ENCODE data around the gene GPC6. TPM values are rescaled to one million over a fixed set of nuclear protein-coding genes. Genes with fewer than 3 reads are reported as not detected.

GPC6 gene
- polyA plus RNA-seq, 1 donor from 2014 or later: 9.0 TPM

DNA sequence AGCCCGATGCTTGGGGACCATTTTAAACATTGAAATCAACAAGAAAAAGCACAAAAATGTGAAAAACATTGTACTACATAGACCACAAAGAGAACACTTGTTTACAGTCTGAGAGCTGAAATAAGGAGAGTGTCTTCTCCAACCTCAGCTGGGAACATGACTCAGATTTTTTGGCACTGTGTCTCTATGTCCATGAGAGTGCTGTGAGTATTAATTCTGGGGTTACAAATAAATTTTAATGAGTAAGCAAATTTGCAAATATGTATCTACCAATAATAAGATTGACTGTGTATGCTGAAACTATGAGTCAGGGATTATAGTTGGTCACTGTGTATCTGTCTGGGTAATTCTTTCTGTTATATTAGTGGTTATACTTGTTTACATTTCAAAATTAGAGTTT is 1078.9 kb downstream of the GPC6 start:
- no peak overlapping the region for H2AFZ ChIP-seq (ENCODE audit: low read depth, low read length)
- H3K4me2 ChIP-seq (ENCODE audit: low read length): no peak overlapping the region
- H3K36me3 ChIP-seq (ENCODE audit: insufficient read depth, low read length): no peaks in the 10 kb centered on the region
- no peak overlapping the region for H3K9ac ChIP-seq (ENCODE audit: low read length)
- H3K4me3 ChIP-seq (ENCODE audit: low read length): no peak overlapping the region
- H3K79me2 ChIP-seq (replicated peaks; ENCODE audit: insufficient read depth, low read length): no peaks in the 10 kb centered on the region
- no peaks in the 10 kb centered on the region for H3K9me2 ChIP-seq (ENCODE audit: insufficient read depth, low read length)
- no peaks in the 10 kb centered on the region for H3K9me3 ChIP-seq (ENCODE audit: low read length)
- H3F3A ChIP-seq (ENCODE audit: insufficient read depth, low read length, poor library complexity, severe bottlenecking): no peaks in the 10 kb centered on the region
- H4K20me1 ChIP-seq (ENCODE audit: insufficient read depth): no peaks in the 10 kb centered on the region
- H3K27me3 ChIP-seq (ENCODE audit: insufficient read depth, low read depth, low read length): no peaks in the 10 kb centered on the region
- H3K27ac ChIP-seq (ENCODE audit: low read length): no peak overlapping the region
- TF ChIP-seq, protein P1, sequence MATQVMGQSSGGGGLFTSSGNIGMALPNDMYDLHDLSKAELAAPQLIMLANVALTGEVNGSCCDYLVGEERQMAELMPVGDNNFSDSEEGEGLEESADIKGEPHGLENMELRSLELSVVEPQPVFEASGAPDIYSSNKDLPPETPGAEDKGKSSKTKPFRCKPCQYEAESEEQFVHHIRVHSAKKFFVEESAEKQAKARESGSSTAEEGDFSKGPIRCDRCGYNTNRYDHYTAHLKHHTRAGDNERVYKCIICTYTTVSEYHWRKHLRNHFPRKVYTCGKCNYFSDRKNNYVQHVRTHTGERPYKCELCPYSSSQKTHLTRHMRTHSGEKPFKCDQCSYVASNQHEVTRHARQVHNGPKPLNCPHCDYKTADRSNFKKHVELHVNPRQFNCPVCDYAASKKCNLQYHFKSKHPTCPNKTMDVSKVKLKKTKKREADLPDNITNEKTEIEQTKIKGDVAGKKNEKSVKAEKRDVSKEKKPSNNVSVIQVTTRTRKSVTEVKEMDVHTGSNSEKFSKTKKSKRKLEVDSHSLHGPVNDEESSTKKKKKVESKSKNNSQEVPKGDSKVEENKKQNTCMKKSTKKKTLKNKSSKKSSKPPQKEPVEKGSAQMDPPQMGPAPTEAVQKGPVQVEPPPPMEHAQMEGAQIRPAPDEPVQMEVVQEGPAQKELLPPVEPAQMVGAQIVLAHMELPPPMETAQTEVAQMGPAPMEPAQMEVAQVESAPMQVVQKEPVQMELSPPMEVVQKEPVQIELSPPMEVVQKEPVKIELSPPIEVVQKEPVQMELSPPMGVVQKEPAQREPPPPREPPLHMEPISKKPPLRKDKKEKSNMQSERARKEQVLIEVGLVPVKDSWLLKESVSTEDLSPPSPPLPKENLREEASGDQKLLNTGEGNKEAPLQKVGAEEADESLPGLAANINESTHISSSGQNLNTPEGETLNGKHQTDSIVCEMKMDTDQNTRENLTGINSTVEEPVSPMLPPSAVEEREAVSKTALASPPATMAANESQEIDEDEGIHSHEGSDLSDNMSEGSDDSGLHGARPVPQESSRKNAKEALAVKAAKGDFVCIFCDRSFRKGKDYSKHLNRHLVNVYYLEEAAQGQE (IDR thresholded peaks at IDR 0.05; ENCODE audit: borderline replicate concordance): no peak
- TF ChIP-seq POLR2AphosphoS5 (IDR thresholded peaks at IDR 0.05): no peak
- no peak for TF ChIP-seq RAD21 (conservative IDR thresholded peaks at IDR 0.05)
- TF ChIP-seq EP300 (conservative IDR thresholded peaks at IDR 0.05; ENCODE audit: poor library complexity, severe bottlenecking): no peak
- TF ChIP-seq SMC3 (conservative IDR thresholded peaks at IDR 0.05; ENCODE audit: poor library complexity): no peak
- TF ChIP-seq, protein P2, sequence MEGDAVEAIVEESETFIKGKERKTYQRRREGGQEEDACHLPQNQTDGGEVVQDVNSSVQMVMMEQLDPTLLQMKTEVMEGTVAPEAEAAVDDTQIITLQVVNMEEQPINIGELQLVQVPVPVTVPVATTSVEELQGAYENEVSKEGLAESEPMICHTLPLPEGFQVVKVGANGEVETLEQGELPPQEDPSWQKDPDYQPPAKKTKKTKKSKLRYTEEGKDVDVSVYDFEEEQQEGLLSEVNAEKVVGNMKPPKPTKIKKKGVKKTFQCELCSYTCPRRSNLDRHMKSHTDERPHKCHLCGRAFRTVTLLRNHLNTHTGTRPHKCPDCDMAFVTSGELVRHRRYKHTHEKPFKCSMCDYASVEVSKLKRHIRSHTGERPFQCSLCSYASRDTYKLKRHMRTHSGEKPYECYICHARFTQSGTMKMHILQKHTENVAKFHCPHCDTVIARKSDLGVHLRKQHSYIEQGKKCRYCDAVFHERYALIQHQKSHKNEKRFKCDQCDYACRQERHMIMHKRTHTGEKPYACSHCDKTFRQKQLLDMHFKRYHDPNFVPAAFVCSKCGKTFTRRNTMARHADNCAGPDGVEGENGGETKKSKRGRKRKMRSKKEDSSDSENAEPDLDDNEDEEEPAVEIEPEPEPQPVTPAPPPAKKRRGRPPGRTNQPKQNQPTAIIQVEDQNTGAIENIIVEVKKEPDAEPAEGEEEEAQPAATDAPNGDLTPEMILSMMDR (IDR thresholded peaks at IDR 0.05; ENCODE audit: poor library complexity, severe bottlenecking): no peak
- no peak for TF ChIP-seq EZH2 (IDR thresholded peaks at IDR 0.05; ENCODE audit: borderline replicate concordance, insufficient read depth, low read length, poor library complexity, severe bottlenecking)
- TF ChIP-seq TAF1 (IDR thresholded peaks at IDR 0.05; ENCODE audit: low read depth): no peak
- TF ChIP-seq MXI1 (conservative IDR thresholded peaks at IDR 0.05; ENCODE audit: poor library complexity, severe bottlenecking): no peak

GRCh38 chr13:94305934-94306333 is 1079.3 kb downstream of the GPC6 start:
- H3K27ac ChIP-seq (ENCODE audit: low read length): no peak overlapping the region
- no peaks in the 10 kb centered on the region for H3K36me3 ChIP-seq (ENCODE audit: insufficient read depth, low read length)
- H3F3A ChIP-seq (ENCODE audit: insufficient read depth, low read length, poor library complexity, severe bottlenecking): no peaks in the 10 kb centered on the region
- H3K9me3 ChIP-seq (ENCODE audit: low read length): no peaks in the 10 kb centered on the region
- H3K79me2 ChIP-seq (replicated peaks; ENCODE audit: insufficient read depth, low read length): no peaks in the 10 kb centered on the region
- H3K9me2 ChIP-seq (ENCODE audit: insufficient read depth, low read length): no peaks in the 10 kb centered on the region
- H3K4me3 ChIP-seq (ENCODE audit: low read length): no peak overlapping the region
- no peak overlapping the region for H2AFZ ChIP-seq (ENCODE audit: low read depth, low read length)
- H3K27me3 ChIP-seq (ENCODE audit: insufficient read depth, low read depth, low read length): no peaks in the 10 kb centered on the region
- H3K9ac ChIP-seq (ENCODE audit: low read length): no peak overlapping the region
- H3K4me2 ChIP-seq (ENCODE audit: low read length): no peak overlapping the region
- H4K20me1 ChIP-seq (ENCODE audit: insufficient read depth): no peaks in the 10 kb centered on the region
- TF ChIP-seq EZH2 (IDR thresholded peaks at IDR 0.05; ENCODE audit: borderline replicate concordance, insufficient read depth, low read length, poor library complexity, severe bottlenecking): no peak
- TF ChIP-seq RAD21 (conservative IDR thresholded peaks at IDR 0.05): no peak
- TF ChIP-seq MXI1 (conservative IDR thresholded peaks at IDR 0.05; ENCODE audit: poor library complexity, severe bottlenecking): no peak
- TF ChIP-seq SMC3 (conservative IDR thresholded peaks at IDR 0.05; ENCODE audit: poor library complexity): no peak
- no peak for TF ChIP-seq EP300 (conservative IDR thresholded peaks at IDR 0.05; ENCODE audit: poor library complexity, severe bottlenecking)
- TF ChIP-seq, protein P1 (IDR thresholded peaks at IDR 0.05; ENCODE audit: borderline replicate concordance): no peak
- TF ChIP-seq, protein P2 (IDR thresholded peaks at IDR 0.05; ENCODE audit: poor library complexity, severe bottlenecking): no peak
- TF ChIP-seq POLR2AphosphoS5 (IDR thresholded peaks at IDR 0.05): no peak

Data from neural cell (in vitro differentiated cells).